Fibroblast of lung (primary cell): Measurements from ENCODE around the gene VAV1.

Source experiments
- CTCF ChIP-seq, 2 donors: IDR thresholded peaks in 1 of 2; conservative IDR thresholded peaks in 1 of 2; 1 replicate in 1 of 2; 2 replicates in 1 of 2; pipeline ENCODE4 v1.5.1; 2011 to 2012; ENCODE audit warnings: low read length in 2 of 2, control low read depth in 1 of 2, inconsistent platforms in 1 of 2, low read depth in 1 of 2, mild to moderate bottlenecking in 1 of 2
- EZH2 ChIP-seq: IDR thresholded peaks from 2 replicates; pipeline ENCODE4 v1.5.1; 2012; ENCODE audit warnings: low read length, control low read depth, mild to moderate bottlenecking; ENCODE audit errors: missing control alignments

- no peak for TF ChIP-seq EZH2
- no peak for TF ChIP-seq CTCF (conservative IDR thresholded peaks at IDR 0.05 in 1 of 2, IDR thresholded peaks at IDR 0.05 in 1 of 2; ENCODE audit: low read depth in 1 of 2, low read length in 2 of 2)
These were observed 75.3 kb downstream of the VAV1 start for GRCh38 chr19:6847828-6848200.
